HG02571 (cell line): ENCODE data around the gene CYBC1.
A peak's percentile ranks its signal among the peaks of the same experiment; 100 is the strongest.

Experiments used
- ATAC-seq: cut with Tn5 transposase; IDR thresholded peaks from one replicate; pipeline ENCODE4 v1.9.1; 2021; ENCODE audit warnings: mild to moderate bottlenecking, moderate library complexity; ENCODE audit not compliant: unreplicated experiment

CYBC1 gene

GRCh38 chr17:82450357-82451106 is at the start of gene CYBC1:
TSS of gene CYBC1 (minus strand) at chr17:82450752. CDS start at chr17:82449254, 1,498 bp downstream.
- ATAC-seq, result peak; percentile 54

GRCh38 chr17:82497483-82498405 is 47.2 kb upstream of the CYBC1 start:
- peak; percentile 7 for ATAC-seq

- ATAC-seq, result peak; percentile 48
These were observed 46.2 kb upstream of the CYBC1 start for GRCh38 chr17:82496529-82497434.

- ATAC-seq, result no peak
These were observed 45.4 kb upstream of the CYBC1 start for GRCh38 chr17:82495844-82496528.

GRCh38 chr17:82494236-82495055 is 43.9 kb upstream of the CYBC1 start:
- peak; percentile 46 for ATAC-seq

- ATAC-seq, result no peak
These were observed 42.8 kb upstream of the CYBC1 start for GRCh38 chr17:82493226-82493781.

- no peak for ATAC-seq
These were observed 42.2 kb upstream of the CYBC1 start for GRCh38 chr17:82492643-82493225.

GRCh38 chr17:82491533-82491932 is 41.0 kb upstream of the CYBC1 start:
- ATAC-seq, result no peak

GRCh38 chr17:82491196-82491530 is 40.6 kb upstream of the CYBC1 start:
- no peak for ATAC-seq

GRCh38 chr17:82490512-82491195 is 40.1 kb upstream of the CYBC1 start:
- no peak for ATAC-seq

GRCh38 chr17:82489851-82490511 is 39.4 kb upstream of the CYBC1 start:
- no peak for ATAC-seq

- no peak for ATAC-seq
These were observed 38.6 kb upstream of the CYBC1 start for GRCh38 chr17:82489117-82489516.

- no peak for ATAC-seq
These were observed 37.4 kb upstream of the CYBC1 start for GRCh38 chr17:82487910-82488309.

- no peak for ATAC-seq
These were observed 35.9 kb upstream of the CYBC1 start for GRCh38 chr17:82486231-82487094.

- ATAC-seq, result no peak
These were observed 33.3 kb upstream of the CYBC1 start for GRCh38 chr17:82483836-82484235.

- ATAC-seq, result no peak
These were observed 32.7 kb upstream of the CYBC1 start for GRCh38 chr17:82483204-82483660.

GRCh38 chr17:82480318-82480717 is 29.8 kb upstream of the CYBC1 start:
- ATAC-seq, result no peak
